Measurements from ENCODE around the gene TFPI. TPM values are rescaled to one million over a fixed set of nuclear protein-coding genes. Genes with fewer than 3 reads are reported as not detected.
"Not testable (repeated sequence)": the region's sequence is repeated elsewhere in the genome, so short reads cannot be mapped to it uniquely, and the experiment has no call there.

Gene TFPI
- total RNA-seq, 4 donors from 2014 or later, result 42.6 to 141 (median 66.1) TPM

DNA sequence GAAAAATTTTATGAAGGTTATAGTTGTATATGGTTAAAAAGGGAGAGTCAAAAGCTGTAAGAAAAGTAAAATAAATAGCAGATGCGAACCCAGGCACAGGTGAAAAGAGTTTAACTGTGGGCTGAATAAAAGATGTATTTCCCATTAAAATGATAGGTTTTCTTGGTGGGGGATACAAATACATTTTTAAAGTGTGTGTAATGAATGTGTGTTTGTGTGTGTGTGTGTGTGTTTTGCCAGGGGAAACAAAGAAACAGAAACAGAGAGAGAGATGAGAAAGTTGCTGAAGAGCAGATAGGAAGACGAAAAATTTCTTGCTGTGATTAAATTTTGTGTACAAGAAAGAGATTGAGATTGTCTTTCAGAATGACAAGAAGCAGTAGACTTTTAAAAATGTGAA is 12.1 kb downstream of the TFPI start:
- no peaks in the 10 kb centered on the region for H3K27me3 ChIP-seq
- H3K27ac ChIP-seq, result peak overlapping the region in 3 of 4 donors; percentile 59 to 71 (median 63)
- peaks cover 0 to 5% (median 0%) of the 10 kb centered on the region in 3 donors for H3K9me3 ChIP-seq
- no peak overlapping the region for H3K4me3 ChIP-seq
- WGBS, 2 donors (ENCODE audit: low coverage in 1 of 2), result 77 to 89% methylated on average over 2 of the region's 2 CpGs
- no peaks in the 10 kb centered on the region for H3K36me3 ChIP-seq
- no peak for ATAC-seq
- peaks cover 0 to 17% (median 0%) of the 10 kb centered on the region in 3 donors for H3K4me1 ChIP-seq
- TF ChIP-seq POLR2A (IDR thresholded peaks at IDR 0.05) (no peak), CTCF (IDR thresholded peaks at IDR 0.05) (no peak), POLR2AphosphoS5 (IDR thresholded peaks at IDR 0.05) (no peak), EP300 (IDR thresholded peaks at IDR 0.05) (no peak)

GRCh38 chr2:187541086-187542085 is 12.8 kb downstream of the TFPI start:
- peaks cover 0 to 17% (median 0%) of the 10 kb centered on the region in 3 donors for H3K4me1 ChIP-seq
- peak; percentile 93 for ATAC-seq
- peak overlapping the region; percentile 59 to 71 (median 61) for H3K27ac ChIP-seq
- peaks cover 0 to 5% (median 0%) of the 10 kb centered on the region in 3 donors for H3K9me3 ChIP-seq
- no peaks in the 10 kb centered on the region for H3K27me3 ChIP-seq
- no peak overlapping the region for H3K4me3 ChIP-seq
- WGBS, 2 donors (ENCODE audit: low coverage in 1 of 2), result 25 to 39% methylated on average over 7 of the region's 7 CpGs
- no peaks in the 10 kb centered on the region for H3K36me3 ChIP-seq
- TF ChIP-seq CTCF (IDR thresholded peaks at IDR 0.05), result no peak
- peak; percentile 74 for TF ChIP-seq POLR2AphosphoS5 (IDR thresholded peaks at IDR 0.05)

DNA sequence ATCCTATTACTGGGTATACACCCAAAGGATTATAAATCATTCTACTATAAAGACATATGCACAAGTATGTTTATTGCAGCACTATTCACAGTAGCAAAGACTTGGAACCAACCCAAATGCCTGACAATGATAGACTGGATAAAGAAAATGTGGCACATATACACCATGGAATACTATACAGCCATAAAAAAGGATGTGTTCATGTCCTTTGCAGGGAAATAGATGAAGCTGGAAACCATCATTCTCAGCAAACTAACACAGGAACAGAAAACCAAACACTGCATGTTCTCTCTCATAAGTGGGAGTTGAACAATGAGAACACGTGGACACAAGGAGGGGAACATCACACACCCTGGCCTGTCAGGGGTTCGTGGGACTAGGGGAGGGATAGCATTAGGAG is 16.0 kb downstream of the TFPI start:
- H3K36me3 ChIP-seq, ATAC-seq: not testable (repeated sequence)
- 100% methylated on average over 2 of the region's 2 CpGs for WGBS, 2 donors (ENCODE audit: low coverage in 1 of 2)

DNA sequence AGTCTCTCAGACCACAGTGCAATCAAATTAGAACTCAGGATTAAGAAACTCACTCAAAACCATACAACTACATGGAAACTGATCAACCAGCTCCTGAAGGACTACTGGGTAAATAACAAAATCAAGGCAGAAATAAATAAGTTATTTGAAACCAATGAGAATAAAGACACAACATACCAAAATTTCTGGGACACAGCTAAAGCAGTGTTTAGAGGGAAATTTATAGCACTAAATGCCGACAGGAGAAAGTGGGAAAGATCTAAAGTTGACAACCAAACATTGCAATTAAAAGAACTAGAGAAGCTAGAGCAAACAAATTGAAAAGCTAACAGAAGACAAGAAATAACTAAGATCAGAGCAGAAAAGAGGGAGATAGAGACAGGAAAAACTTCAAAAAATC is 18.9 kb downstream of the TFPI start:
- 80 to 100% methylated on average over 1 of the region's 1 CpG for WGBS, 2 donors (ENCODE audit: low coverage in 1 of 2)
- ATAC-seq, H3K27me3 ChIP-seq, H3K36me3 ChIP-seq, H3K4me3 ChIP-seq, H3K4me1 ChIP-seq, H3K27ac ChIP-seq: not testable (repeated sequence)
- H3K9me3 ChIP-seq, result peaks cover 0 to 19% (median 0%) of the 10 kb centered on the region in 3 donors

More for the DNA sequence above, 16.0 kb downstream of the TFPI start:
- peaks cover 0 to 19% (median 0%) of the 10 kb centered on the region in 3 donors for H3K9me3 ChIP-seq
- H3K27me3 ChIP-seq, H3K4me3 ChIP-seq, H3K27ac ChIP-seq, H3K4me1 ChIP-seq: not testable (repeated sequence)

- no peak for ATAC-seq
- Histone ChIP-seq H3K4me1 (no peaks in the 10 kb centered on the region), H3K27me3 (no peaks in the 10 kb centered on the region), H3K4me3 (no peak overlapping the region), H3K9me3 (peaks cover 0 to 13% (median 0%) of the 10 kb centered on the region in 3 donors), H3K27ac (no peak overlapping the region), H3K36me3 (no peaks in the 10 kb centered on the region)
- WGBS, 2 donors (ENCODE audit: low coverage in 1 of 2), result 80 to 89% methylated on average over 4 to 5 of the region's 14 CpGs
- no peak for TF ChIP-seq CTCF (IDR thresholded peaks at IDR 0.05)
- TF ChIP-seq POLR2AphosphoS5 (IDR thresholded peaks at IDR 0.05), result no peak
- TF ChIP-seq EP300 (IDR thresholded peaks at IDR 0.05), result no peak
Observed at GRCh38 chr2:187532333-187533120, 21.7 kb downstream of the TFPI start.
